ENCODE measurements around the gene TNKS2.

The TNKS2 gene

DNA sequence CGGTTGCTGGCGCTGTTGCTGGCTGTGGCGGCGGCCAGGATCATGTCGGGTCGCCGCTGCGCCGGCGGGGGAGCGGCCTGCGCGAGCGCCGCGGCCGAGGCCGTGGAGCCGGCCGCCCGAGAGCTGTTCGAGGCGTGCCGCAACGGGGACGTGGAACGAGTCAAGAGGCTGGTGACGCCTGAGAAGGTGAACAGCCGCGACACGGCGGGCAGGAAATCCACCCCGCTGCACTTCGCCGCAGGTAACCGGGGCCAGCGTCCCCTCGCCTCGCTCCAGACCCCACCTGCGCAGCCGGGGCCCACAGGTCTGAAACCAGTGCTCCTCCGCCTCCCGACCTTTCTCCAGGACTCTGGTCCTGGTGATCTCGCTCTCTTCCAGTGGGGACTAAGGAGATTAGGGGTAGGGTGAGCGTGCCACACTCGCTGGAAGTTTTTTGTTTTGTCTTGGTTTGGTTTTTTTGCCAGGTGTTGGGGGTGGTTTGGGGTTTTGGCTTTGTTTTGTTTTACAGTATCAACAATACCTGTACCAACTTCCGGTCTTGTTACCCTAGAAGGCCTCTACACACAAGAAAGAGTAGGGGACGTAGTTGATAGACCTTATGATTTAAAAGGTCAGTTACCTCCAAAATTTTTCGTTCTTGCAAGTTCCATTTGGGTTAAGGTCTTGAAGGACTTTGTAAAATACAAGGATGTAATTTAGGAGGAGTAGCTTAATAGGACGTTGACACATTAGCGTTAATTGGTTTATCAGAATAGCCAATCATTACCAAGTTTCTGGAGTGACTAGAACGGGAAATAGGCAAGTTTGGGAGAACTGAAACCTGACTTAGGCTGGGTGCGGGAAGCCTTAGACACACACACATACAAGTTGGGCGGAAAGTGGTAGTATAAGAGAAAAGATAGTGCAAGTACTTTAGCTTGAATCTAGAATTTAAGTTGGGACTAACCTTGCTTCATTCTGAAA lies 704 bp downstream of the TNKS2 start:
- Histone ChIP-seq H3K27ac (ENCODE audit: low read depth, low read length, poor library complexity, severe bottlenecking) (peak overlapping the region; percentile 82), H3K36me3 (ENCODE audit: insufficient read depth, low read length) (peaks cover 7% of the 10 kb centered on the region; the same call in 1 of the 2 replicates), H3K9me3 (ENCODE audit: low read length) (no peaks in the 10 kb centered on the region), H3K4me1 (ENCODE audit: insufficient read depth, low read length, severe bottlenecking) (peaks cover 32% of the 10 kb centered on the region), H4K20me1 (ENCODE audit: insufficient read depth, low read length) (no peaks in the 10 kb centered on the region), H2AFZ (ENCODE audit: low read length) (no peak overlapping the region), H3K27me3 (ENCODE audit: insufficient read depth, low read length) (no peaks in the 10 kb centered on the region), H3K4me2 (ENCODE audit: low read length) (peak overlapping the region; percentile 98), H3K9ac (ENCODE audit: low read length) (peak overlapping the region; percentile 89), H3K9me2 (ENCODE audit: low read depth, low read length) (no peaks in the 10 kb centered on the region), H3K4me3 (ENCODE audit: low read depth, low read length, poor library complexity, severe bottlenecking) (peak overlapping the region; percentile 96), H3F3A (ENCODE audit: insufficient read depth, low read length) (no peaks in the 10 kb centered on the region), H3K79me2 (ENCODE audit: insufficient read depth, low read length) (peaks cover 37% of the 10 kb centered on the region)
- TF ChIP-seq, protein P1, sequence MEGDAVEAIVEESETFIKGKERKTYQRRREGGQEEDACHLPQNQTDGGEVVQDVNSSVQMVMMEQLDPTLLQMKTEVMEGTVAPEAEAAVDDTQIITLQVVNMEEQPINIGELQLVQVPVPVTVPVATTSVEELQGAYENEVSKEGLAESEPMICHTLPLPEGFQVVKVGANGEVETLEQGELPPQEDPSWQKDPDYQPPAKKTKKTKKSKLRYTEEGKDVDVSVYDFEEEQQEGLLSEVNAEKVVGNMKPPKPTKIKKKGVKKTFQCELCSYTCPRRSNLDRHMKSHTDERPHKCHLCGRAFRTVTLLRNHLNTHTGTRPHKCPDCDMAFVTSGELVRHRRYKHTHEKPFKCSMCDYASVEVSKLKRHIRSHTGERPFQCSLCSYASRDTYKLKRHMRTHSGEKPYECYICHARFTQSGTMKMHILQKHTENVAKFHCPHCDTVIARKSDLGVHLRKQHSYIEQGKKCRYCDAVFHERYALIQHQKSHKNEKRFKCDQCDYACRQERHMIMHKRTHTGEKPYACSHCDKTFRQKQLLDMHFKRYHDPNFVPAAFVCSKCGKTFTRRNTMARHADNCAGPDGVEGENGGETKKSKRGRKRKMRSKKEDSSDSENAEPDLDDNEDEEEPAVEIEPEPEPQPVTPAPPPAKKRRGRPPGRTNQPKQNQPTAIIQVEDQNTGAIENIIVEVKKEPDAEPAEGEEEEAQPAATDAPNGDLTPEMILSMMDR (IDR thresholded peaks at IDR 0.05; ENCODE audit: low read length): no peak
- TF ChIP-seq EZH2 (IDR thresholded peaks at IDR 0.05; ENCODE audit: borderline replicate concordance, low read length): no peak

DNA sequence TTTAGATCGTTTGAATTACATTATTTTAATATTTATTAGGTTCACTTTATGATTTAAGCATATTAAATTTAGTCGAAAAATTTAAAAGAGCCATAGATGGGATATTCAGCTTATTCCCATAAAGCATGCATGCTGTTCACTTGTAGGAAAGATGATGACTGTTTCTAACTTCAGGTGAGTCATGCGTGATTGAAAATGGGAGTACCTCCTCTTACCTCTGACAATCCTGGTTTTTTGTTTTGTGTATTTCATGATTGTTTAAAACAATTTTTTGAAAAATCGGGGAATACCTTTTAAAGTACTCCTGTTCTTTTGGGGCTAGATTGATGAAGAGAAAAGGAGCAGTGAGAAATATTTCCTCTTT lies 1.4 kb downstream of the TNKS2 start:
- Histone ChIP-seq H3K27me3 (ENCODE audit: insufficient read depth, low read length) (no peaks in the 10 kb centered on the region), H3K36me3 (ENCODE audit: insufficient read depth, low read length) (peaks cover 7% of the 10 kb centered on the region; the same call in 1 of the 2 replicates), H4K20me1 (ENCODE audit: insufficient read depth, low read length) (no peaks in the 10 kb centered on the region), H3K9me2 (ENCODE audit: low read depth, low read length) (no peaks in the 10 kb centered on the region), H3K4me2 (ENCODE audit: low read length) (peak overlapping the region; percentile 98), H3K4me1 (ENCODE audit: insufficient read depth, low read length, severe bottlenecking) (peaks cover 32% of the 10 kb centered on the region), H2AFZ (ENCODE audit: low read length) (no peak overlapping the region), H3F3A (ENCODE audit: insufficient read depth, low read length) (no peaks in the 10 kb centered on the region), H3K27ac (ENCODE audit: low read depth, low read length, poor library complexity, severe bottlenecking) (no peak overlapping the region), H3K4me3 (ENCODE audit: low read depth, low read length, poor library complexity, severe bottlenecking) (peak overlapping the region; percentile 96), H3K9me3 (ENCODE audit: low read length) (no peaks in the 10 kb centered on the region), H3K79me2 (ENCODE audit: insufficient read depth, low read length) (peaks cover 37% of the 10 kb centered on the region), H3K9ac (ENCODE audit: low read length) (peak overlapping the region; percentile 89)
- TF ChIP-seq EZH2 (IDR thresholded peaks at IDR 0.05; ENCODE audit: borderline replicate concordance, low read length): no peak
- TF ChIP-seq, protein P1 (IDR thresholded peaks at IDR 0.05; ENCODE audit: low read length): no peak

DNA sequence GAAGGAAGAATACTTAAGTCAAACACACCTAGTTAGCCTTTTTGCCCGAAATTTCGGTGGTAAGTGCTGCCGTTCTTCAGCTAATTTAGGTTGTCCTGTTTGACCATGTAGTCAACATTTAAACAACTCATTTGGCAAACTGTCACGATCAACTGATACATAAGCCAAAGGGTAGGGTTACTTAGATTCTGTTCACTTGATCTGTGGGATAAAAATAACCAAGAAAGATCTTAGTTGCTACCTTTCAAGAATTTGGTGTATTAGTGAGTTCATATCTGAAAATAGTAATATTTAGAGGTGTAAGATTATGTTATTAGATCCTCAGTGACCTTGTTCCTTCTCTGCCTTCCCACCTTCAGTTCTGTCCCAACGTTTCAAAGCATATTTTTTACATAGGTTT lies 2.0 kb downstream of the TNKS2 start:
- H3K79me2 ChIP-seq (ENCODE audit: insufficient read depth, low read length): peaks cover 37% of the 10 kb centered on the region
- H3K9me2 ChIP-seq (ENCODE audit: low read depth, low read length): no peaks in the 10 kb centered on the region
- H3K36me3 ChIP-seq (ENCODE audit: insufficient read depth, low read length): peaks cover 9% of the 10 kb centered on the region
- H3F3A ChIP-seq (ENCODE audit: insufficient read depth, low read length): no peaks in the 10 kb centered on the region
- H3K4me2 ChIP-seq (ENCODE audit: low read length): peak overlapping the region; percentile 98
- H2AFZ ChIP-seq (ENCODE audit: low read length): no peak overlapping the region
- H3K27ac ChIP-seq (ENCODE audit: low read depth, low read length, poor library complexity, severe bottlenecking): no peak overlapping the region
- peak overlapping the region; percentile 96 for H3K4me3 ChIP-seq (ENCODE audit: low read depth, low read length, poor library complexity, severe bottlenecking)
- no peak for TF ChIP-seq EZH2 (IDR thresholded peaks at IDR 0.05; ENCODE audit: borderline replicate concordance, low read length)
- peaks cover 32% of the 10 kb centered on the region for H3K4me1 ChIP-seq (ENCODE audit: insufficient read depth, low read length, severe bottlenecking)
- no peaks in the 10 kb centered on the region for H3K9me3 ChIP-seq (ENCODE audit: low read length)
- H4K20me1 ChIP-seq (ENCODE audit: insufficient read depth, low read length): no peaks in the 10 kb centered on the region
- no peaks in the 10 kb centered on the region for H3K27me3 ChIP-seq (ENCODE audit: insufficient read depth, low read length)
- peak overlapping the region; percentile 89 for H3K9ac ChIP-seq (ENCODE audit: low read length)
